ENCODE data around the gene GBF1.

Gene GBF1

GRCh38 chr10:102396317-102396650 is 151.0 kb downstream of the GBF1 start:
- no peak for DNase-seq (ENCODE audit: low read depth)

GRCh38 chr10:102396730-102397151 is 151.4 kb downstream of the GBF1 start:
- DNase-seq (ENCODE audit: low read depth) = no peak

GRCh38 chr10:102397222-102398171 is 152.2 kb downstream of the GBF1 start:
- DNase-seq (ENCODE audit: low read depth) = no peak

GRCh38 chr10:102398172-102399020 is 153.1 kb downstream of the GBF1 start:
- DNase-seq (ENCODE audit: low read depth) = no peak

- DNase-seq (ENCODE audit: low read depth) = peak; percentile 77
These were observed 154.1 kb downstream of the GBF1 start for GRCh38 chr10:102399217-102400021.

- no peak for DNase-seq (ENCODE audit: low read depth)
These were observed 154.7 kb downstream of the GBF1 start for GRCh38 chr10:102400076-102400475.

GRCh38 chr10:102400598-102401341 is 155.4 kb downstream of the GBF1 start:
- no peak for DNase-seq (ENCODE audit: low read depth)

- DNase-seq (ENCODE audit: low read depth) = no peak
These were observed 156.0 kb downstream of the GBF1 start for GRCh38 chr10:102401342-102401654.

- DNase-seq (ENCODE audit: low read depth) = no peak
These were observed 156.6 kb downstream of the GBF1 start for GRCh38 chr10:102401735-102402511.

- DNase-seq (ENCODE audit: low read depth) = no peak
These were observed 157.2 kb downstream of the GBF1 start for GRCh38 chr10:102402512-102402896.

- DNase-seq (ENCODE audit: low read depth) = no peak
These were observed 157.8 kb downstream of the GBF1 start for GRCh38 chr10:102403115-102403514.

GRCh38 chr10:102404361-102405107 is 159.2 kb downstream of the GBF1 start:
- DNase-seq (ENCODE audit: low read depth) = no peak

GRCh38 chr10:102405108-102405571 is 159.8 kb downstream of the GBF1 start:
- DNase-seq (ENCODE audit: low read depth) = no peak

GRCh38 chr10:102405632-102406031 is 160.3 kb downstream of the GBF1 start:
- DNase-seq (ENCODE audit: low read depth) = no peak

- DNase-seq (ENCODE audit: low read depth) = no peak
These were observed 161.5 kb downstream of the GBF1 start for GRCh38 chr10:102406815-102407214.

GRCh38 chr10:102407425-102408130 is 162.2 kb downstream of the GBF1 start:
- DNase-seq (ENCODE audit: low read depth) = no peak

GRCh38 chr10:102408131-102408727 is 162.9 kb downstream of the GBF1 start:
- no peak for DNase-seq (ENCODE audit: low read depth)

- DNase-seq (ENCODE audit: low read depth) = peak; percentile 47
These were observed 163.6 kb downstream of the GBF1 start for GRCh38 chr10:102408728-102409603.
